Stimulated activated CD8-positive, alpha-beta memory T cell treated with anti-CD3 and anti-CD28 coated beads, Interleukin-7, amount 100 ng/mL, for 48 hours (primary cell): ENCODE results near the gene RET.

Experiments used
- DNase-seq, 2 donors: peaks; one replicate each; pipeline ENCODE4 v3.0.0-alpha.2; 2020; ENCODE audit warnings: low read depth in 1 of 2; ENCODE audit errors: extremely low read depth in 1 of 2

Gene RET

GRCh38 chr10:43044448-43044921, 32.4 kb upstream of the RET start:
- no peak for DNase-seq

- no peak for DNase-seq
These were observed 31.8 kb upstream of the RET start for GRCh38 chr10:43044961-43045621.

GRCh38 chr10:43045631-43046287, 31.1 kb upstream of the RET start:
- no peak for DNase-seq

- no peak for DNase-seq
These were observed 30.4 kb upstream of the RET start for GRCh38 chr10:43046288-43046991.

GRCh38 chr10:43047288-43047970, 29.4 kb upstream of the RET start:
- DNase-seq: no peak

- no peak for DNase-seq
These were observed 28.4 kb upstream of the RET start for GRCh38 chr10:43048301-43049051.

- DNase-seq: no peak
These were observed 27.8 kb upstream of the RET start for GRCh38 chr10:43049081-43049551.

GRCh38 chr10:43050011-43050410, 26.9 kb upstream of the RET start:
- DNase-seq: no peak

- DNase-seq: no peak
These were observed 23.0 kb upstream of the RET start for GRCh38 chr10:43053825-43054224.

- DNase-seq: no peak
These were observed 22.3 kb upstream of the RET start for GRCh38 chr10:43054593-43054992.

GRCh38 chr10:43055217-43055616, 21.7 kb upstream of the RET start:
- no peak for DNase-seq

GRCh38 chr10:43055991-43056567, 20.8 kb upstream of the RET start:
- no peak for DNase-seq

GRCh38 chr10:43056568-43057011, 20.3 kb upstream of the RET start:
- no peak for DNase-seq

- DNase-seq: no peak
These were observed 19.6 kb upstream of the RET start for GRCh38 chr10:43057231-43057711.

- no peak for DNase-seq
These were observed 19.0 kb upstream of the RET start for GRCh38 chr10:43057831-43058340.

- no peak for DNase-seq
These were observed 18.0 kb upstream of the RET start for GRCh38 chr10:43058716-43059335.

GRCh38 chr10:43059336-43059720, 17.5 kb upstream of the RET start:
- DNase-seq: no peak

GRCh38 chr10:43059828-43060227, 17.0 kb upstream of the RET start:
- DNase-seq: no peak

- DNase-seq: no peak
These were observed 16.6 kb upstream of the RET start for GRCh38 chr10:43060291-43060690.
